ENCODE data around the gene OLFM1. TPM values are rescaled to one million over a fixed set of nuclear protein-coding genes. Genes with fewer than 3 reads are reported as not detected.

The OLFM1 gene
- total and polyA plus RNA-seq, 4 donors: 2.0 to 5.9 (median 4.4) TPM

- DNase-seq (ENCODE audit: low spot score): no peak
- H3K4me1 ChIP-seq (ENCODE audit: control insufficient read depth in 4 of 4, insufficient read depth in 4 of 4, low read length in 3 of 4): no peaks in the 10 kb centered on the region
- no peak overlapping the region for H3K27ac ChIP-seq (ENCODE audit: low read depth in 1 of 2, low read length in 2 of 2)
- peaks cover 0 to 3% (median 0%) of the 10 kb centered on the region in 4 donors for H3K27me3 ChIP-seq (ENCODE audit: control insufficient read depth in 4 of 4, insufficient read depth in 4 of 4, low read length in 3 of 4)
- H3K36me3 ChIP-seq (ENCODE audit: control insufficient read depth in 4 of 4, insufficient read depth in 3 of 4, low read depth in 1 of 4, low read length in 3 of 4): no peaks in the 10 kb centered on the region
- no peak overlapping the region for H3K4me3 ChIP-seq (ENCODE audit: low read depth in 1 of 3, low read length in 3 of 3)
- H3K9ac ChIP-seq (ENCODE audit: low read depth in 1 of 2, low read length in 2 of 2): no peak overlapping the region
- H3K9me3 ChIP-seq (ENCODE audit: control insufficient read depth in 4 of 4, low read length in 3 of 4): no peaks in the 10 kb centered on the region
- 56% methylated on average over 9 of the region's 9 CpGs for WGBS
- TF ChIP-seq JUND (IDR thresholded peaks at IDR 0.05): no peak
- no peak for TF ChIP-seq GABPA (IDR thresholded peaks at IDR 0.05 in 1 of 2, conservative IDR thresholded peaks at IDR 0.05 in 1 of 2)
- TF ChIP-seq NR2F2 (IDR thresholded peaks at IDR 0.05): no peak
- no peak for TF ChIP-seq MAX (IDR thresholded peaks at IDR 0.05)
- no peak for TF ChIP-seq HNF4A (conservative IDR thresholded peaks at IDR 0.05)
- TF ChIP-seq HNF4G (IDR thresholded peaks at IDR 0.05): no peak
- no peak for TF ChIP-seq RAD21 (IDR thresholded peaks at IDR 0.05)
- TF ChIP-seq FOXA2 (IDR thresholded peaks at IDR 0.05): no peak
- TF ChIP-seq RXRA (IDR thresholded peaks at IDR 0.05): no peak
- no peak for TF ChIP-seq REST (IDR thresholded peaks at IDR 0.05)
Measured at GRCh38 chr9:135039916-135040645, 47.4 kb upstream of the OLFM1 start.

GRCh38 chr9:135040892-135041291, 46.6 kb upstream of the OLFM1 start:
- no peaks in the 10 kb centered on the region for H3K9me3 ChIP-seq (ENCODE audit: control insufficient read depth in 4 of 4, low read length in 3 of 4)
- DNase-seq (ENCODE audit: low spot score): no peak
- 80% methylated on average over 16 of the region's 16 CpGs for WGBS
- TF ChIP-seq YY1 (IDR thresholded peaks at IDR 0.05) (no peak), ZBTB33 (IDR thresholded peaks at IDR 0.05) (no peak), HNF4G (IDR thresholded peaks at IDR 0.05) (no peak), FOXA2 (IDR thresholded peaks at IDR 0.05) (no peak), HNF4A (conservative IDR thresholded peaks at IDR 0.05) (no peak), ATF3 (IDR thresholded peaks at IDR 0.05) (no peak), REST (IDR thresholded peaks at IDR 0.05) (no peak), NR2F2 (IDR thresholded peaks at IDR 0.05) (no peak), CTCF (IDR thresholded peaks at IDR 0.05; ENCODE audit: low read depth, low read length, missing input control) (no peak)
- no peaks in the 10 kb centered on the region for H3K4me1 ChIP-seq (ENCODE audit: control insufficient read depth in 4 of 4, insufficient read depth in 4 of 4, low read length in 3 of 4)
- H3K4me3 ChIP-seq (ENCODE audit: low read depth in 1 of 3, low read length in 3 of 3): no peak overlapping the region
- no peak overlapping the region for H3K27ac ChIP-seq (ENCODE audit: low read depth in 1 of 2, low read length in 2 of 2)
- no peaks in the 10 kb centered on the region for H3K36me3 ChIP-seq (ENCODE audit: control insufficient read depth in 4 of 4, insufficient read depth in 3 of 4, low read depth in 1 of 4, low read length in 3 of 4)
- no peak overlapping the region for H3K9ac ChIP-seq (ENCODE audit: low read depth in 1 of 2, low read length in 2 of 2)
- H3K27me3 ChIP-seq (ENCODE audit: control insufficient read depth in 4 of 4, insufficient read depth in 4 of 4, low read length in 3 of 4): peaks cover 0 to 3% (median 0%) of the 10 kb centered on the region in 4 donors

All from liver (tissue), 9 donors.